K562 (cell line): Measurements from ENCODE around the gene EFHC1. TPM values are rescaled to one million over a fixed set of nuclear protein-coding genes. Genes with fewer than 3 reads are reported as not detected.
A peak's percentile ranks its signal among the peaks of the same experiment; 100 is the strongest.

Experiments
- CBFA2T3 ChIP-seq: fragments of 450-650 bp; IDR thresholded peaks from 2 replicates; pipeline ENCODE4 v1.6.1; 2017
- CHD4 ChIP-seq: fragments of 200-600 bp; sonication (generic); IDR thresholded peaks from 3 replicates; pipeline ENCODE4 v1.6.1; 2012; ENCODE audit warnings: low read depth, mild to moderate bottlenecking, mixed read lengths, low read length, inconsistent platforms; ENCODE audit not compliant: insufficient read depth, insufficient replicate concordance, poor library complexity, severe bottlenecking
- EGR1 ChIP-seq: fragments of 450-650 bp; conservative IDR thresholded peaks from 2 replicates; pipeline ENCODE4 v1.6.1; 2017; ENCODE audit warnings: mild to moderate bottlenecking
- HMG20B ChIP-seq: fragments of 250-450 bp; sonication (Bioruptor Pico); IDR thresholded peaks from 2 replicates; pipeline ENCODE4 v1.5.0; 2021; ENCODE audit warnings: mild to moderate bottlenecking
- MAX ChIP-seq: sonication (generic); formaldehyde crosslinking; IDR thresholded peaks from 2 replicates; pipeline ENCODE4 v1.9.0; 2022; ENCODE audit warnings: mild to moderate bottlenecking, missing genetic modification reagents
- PHB2 ChIP-seq: fragments of 450-650 bp; IDR thresholded peaks from 2 replicates; pipeline ENCODE4 v1.6.1; 2017; ENCODE audit warnings: low read depth
- PHF21A ChIP-seq: fragments of 450-650 bp; IDR thresholded peaks from 2 replicates; pipeline ENCODE4 v1.6.1; 2017; ENCODE audit warnings: low read depth, borderline replicate concordance
- PML ChIP-seq: IDR thresholded peaks from 2 replicates; pipeline ENCODE4 v1.6.1; 2012; ENCODE audit warnings: low read length, inconsistent platforms
- PRPF4 ChIP-seq: fragments of 200-400 bp; formaldehyde crosslinking; IDR thresholded peaks from one replicate; pipeline ENCODE4 v1.6.1; 2017; ENCODE audit warnings: low read length, low read depth, mild to moderate bottlenecking; ENCODE audit not compliant: insufficient read depth, poor library complexity, severe bottlenecking
- RBFOX2 ChIP-seq: fragments of 200-400 bp; formaldehyde crosslinking; IDR thresholded peaks from 2 replicates; pipeline ENCODE4 v1.6.1; 2017; ENCODE audit warnings: low read depth, mild to moderate bottlenecking, low read length, moderate library complexity
- RBM39 ChIP-seq: fragments of 200-400 bp; formaldehyde crosslinking; optimal IDR thresholded peaks from 2 replicates; pipeline ENCODE3; 2018; ENCODE audit warnings: low read depth, low read length
- SUPT5H ChIP-seq: fragments of 450-650 bp; IDR thresholded peaks from 2 replicates; pipeline ENCODE4 v1.6.1; 2016
- TAL1 ChIP-seq: fragments of 450-650 bp; IDR thresholded peaks from 2 replicates; pipeline ENCODE4 v1.6.1; 2016; ENCODE audit warnings: mild to moderate bottlenecking
- TCF7L2 ChIP-seq: fragments of 150-350 bp; IDR thresholded peaks from 2 replicates; pipeline ENCODE4 v1.6.1; 2016; ENCODE audit warnings: low read depth, mild to moderate bottlenecking, low read length, moderate library complexity
- U2AF2 ChIP-seq: fragments of 200-400 bp; formaldehyde crosslinking; optimal IDR thresholded peaks from 2 replicates; pipeline ENCODE3; 2017; ENCODE audit warnings: low read depth, mild to moderate bottlenecking, low read length
- ZNF184 ChIP-seq: sonication (generic); formaldehyde crosslinking; IDR thresholded peaks from 2 replicates; pipeline ENCODE4 v1.5.0; 2020; ENCODE audit warnings: missing genetic modification reagents
- ZNF23 ChIP-seq: fragments of 250-450 bp; sonication (Bioruptor Pico); IDR thresholded peaks from 2 replicates; pipeline ENCODE4 v1.4.0; 2020; ENCODE audit warnings: mild to moderate bottlenecking
- ZNF583 ChIP-seq: fragments of 250-450 bp; sonication (Bioruptor Pico); IDR thresholded peaks from 2 replicates; pipeline ENCODE4 v1.4.0; 2020
- polyA plus RNA-seq, 8 experiments: library from polyadenylated mRNA; depleted of rRNA in 4 of 8; stranded (reverse) in 5 of 8; unstranded in 3 of 8; fragments of >200 nt; fragmentation: Nextera tagmentation in 2 of 8; fragmentation: Illumina TruSeq in 1 of 8; extraction: Ambion mirVana in 2 of 8; extraction: Trizol in 1 of 8; gene quantifications; 2 replicates each; pipeline versions ENCODE4 v1.2.1 to v1.2.3, GENCODE V29; 2011 to 2014; ENCODE audit warnings: inconsistent platforms in 1 of 8, missing spikeins in 1 of 8
- total RNA-seq, 7 experiments: library from RNA; depleted of rRNA in 6 of 7; stranded (reverse); fragments of >200 nt in 6 of 7; fragmentation: Illumina TruSeq in 2 of 7; extraction: Trizol in 2 of 7; gene quantifications; 2 replicates each; pipeline versions ENCODE4 v1.2.1 to v1.2.3, GENCODE V29; 2011 to 2021; ENCODE audit warnings: low replicate concordance in 1 of 7
- TF ChIP-seq, protein P1 (sequence below): fragments of 250-450 bp; sonication (Bioruptor Pico); IDR thresholded peaks from 2 replicates; pipeline ENCODE4 v1.5.1; 2021; ENCODE audit warnings: mild to moderate bottlenecking
- TF ChIP-seq, protein P2 (sequence below): fragments of 450-650 bp; IDR thresholded peaks from 2 replicates; pipeline ENCODE4 v1.6.1; 2016; ENCODE audit warnings: missing biosample characterization, missing genetic modification characterization
- TF ChIP-seq, protein P3 (sequence below): fragments of 450-650 bp; formaldehyde crosslinking; IDR thresholded peaks from 2 replicates; pipeline ENCODE4 v1.4.0; 2020; ENCODE audit warnings: mild to moderate bottlenecking, moderate library complexity
- TF ChIP-seq, protein P4 (sequence below): sonication (generic); formaldehyde crosslinking; IDR thresholded peaks from 2 replicates; pipeline ENCODE4 v1.8.0; 2022; ENCODE audit warnings: mild to moderate bottlenecking, missing genetic modification reagents, borderline replicate concordance

EFHC1 gene
- total and polyA plus RNA-seq, 9 of the 15 experiments (the other 6 are each of a cell fraction or from before 2014, with no cell fraction given), result 9.5 to 31.0 (median 14.9) TPM

DNA sequence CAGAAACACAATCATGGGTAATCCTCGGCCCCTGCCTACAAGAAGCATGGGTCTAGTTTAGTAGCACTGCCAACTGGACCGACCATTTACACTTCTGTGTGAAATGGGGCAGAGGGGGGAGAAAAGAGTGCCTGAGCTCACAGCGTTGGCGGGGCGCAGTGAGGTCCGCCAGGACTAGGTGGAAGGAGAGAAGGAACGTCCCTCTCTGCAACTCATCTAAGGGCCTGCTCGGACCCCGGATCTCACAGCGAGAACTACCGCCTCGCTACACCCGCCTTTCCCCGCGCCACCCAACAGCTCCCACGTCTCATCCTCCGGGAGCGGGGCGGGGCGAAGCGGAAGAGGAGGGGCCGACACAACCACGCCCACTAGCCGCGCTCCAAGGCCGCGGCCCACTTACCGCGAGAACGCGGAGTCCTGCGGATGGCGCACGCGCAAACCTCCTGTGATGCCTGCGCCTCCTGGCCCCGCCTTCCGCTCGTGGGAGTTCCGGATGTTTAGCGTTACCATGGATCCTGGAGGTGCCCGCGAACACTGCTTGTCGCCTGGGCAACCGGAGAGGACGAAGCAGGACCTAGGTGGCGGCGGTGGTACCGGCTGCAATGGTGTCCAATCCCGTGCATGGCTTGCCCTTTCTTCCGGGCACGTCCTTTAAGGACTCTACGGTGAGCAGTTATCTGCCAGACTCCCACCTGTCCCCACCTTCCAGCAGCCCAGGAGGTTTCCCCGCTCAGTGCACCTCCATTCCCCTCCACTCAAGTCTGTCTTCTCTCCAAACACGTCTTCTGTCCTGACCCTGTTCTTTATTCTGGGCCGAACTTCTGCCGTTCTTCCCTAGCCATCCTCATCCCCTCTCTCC, at the start of gene EFHC1 (continued):
- TF ChIP-seq, protein P1, sequence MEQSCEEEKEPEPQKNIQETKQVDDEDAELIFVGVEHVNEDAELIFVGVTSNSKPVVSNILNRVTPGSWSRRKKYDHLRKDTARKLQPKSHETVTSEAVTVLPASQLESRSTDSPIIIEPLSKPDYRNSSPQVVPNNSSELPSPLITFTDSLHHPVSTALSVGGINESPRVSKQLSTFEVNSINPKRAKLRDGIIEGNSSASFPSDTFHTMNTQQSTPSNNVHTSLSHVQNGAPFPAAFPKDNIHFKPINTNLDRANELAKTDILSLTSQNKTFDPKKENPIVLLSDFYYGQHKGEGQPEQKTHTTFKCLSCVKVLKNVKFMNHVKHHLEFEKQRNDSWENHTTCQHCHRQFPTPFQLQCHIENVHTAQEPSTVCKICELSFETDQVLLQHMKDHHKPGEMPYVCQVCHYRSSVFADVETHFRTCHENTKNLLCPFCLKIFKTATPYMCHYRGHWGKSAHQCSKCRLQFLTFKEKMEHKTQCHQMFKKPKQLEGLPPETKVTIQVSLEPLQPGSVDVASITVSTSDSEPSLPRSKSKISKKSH, result no peak
- no peak for TF ChIP-seq U2AF2
- no peak for TF ChIP-seq CBFA2T3
- no peak for TF ChIP-seq RBM39
- TF ChIP-seq SUPT5H, result peak; percentile 91
- TF ChIP-seq, protein P2, sequence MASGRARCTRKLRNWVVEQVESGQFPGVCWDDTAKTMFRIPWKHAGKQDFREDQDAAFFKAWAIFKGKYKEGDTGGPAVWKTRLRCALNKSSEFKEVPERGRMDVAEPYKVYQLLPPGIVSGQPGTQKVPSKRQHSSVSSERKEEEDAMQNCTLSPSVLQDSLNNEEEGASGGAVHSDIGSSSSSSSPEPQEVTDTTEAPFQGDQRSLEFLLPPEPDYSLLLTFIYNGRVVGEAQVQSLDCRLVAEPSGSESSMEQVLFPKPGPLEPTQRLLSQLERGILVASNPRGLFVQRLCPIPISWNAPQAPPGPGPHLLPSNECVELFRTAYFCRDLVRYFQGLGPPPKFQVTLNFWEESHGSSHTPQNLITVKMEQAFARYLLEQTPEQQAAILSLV (tag), result no peak
- peak; percentile 65; the same call in 1 of the 2 replicates for TF ChIP-seq PML
- no peak for TF ChIP-seq ZNF23 (CRISPR knock-in tag)
- TF ChIP-seq PHB2, result no peak; the same call in 1 of the 2 replicates
- TF ChIP-seq, protein P3, sequence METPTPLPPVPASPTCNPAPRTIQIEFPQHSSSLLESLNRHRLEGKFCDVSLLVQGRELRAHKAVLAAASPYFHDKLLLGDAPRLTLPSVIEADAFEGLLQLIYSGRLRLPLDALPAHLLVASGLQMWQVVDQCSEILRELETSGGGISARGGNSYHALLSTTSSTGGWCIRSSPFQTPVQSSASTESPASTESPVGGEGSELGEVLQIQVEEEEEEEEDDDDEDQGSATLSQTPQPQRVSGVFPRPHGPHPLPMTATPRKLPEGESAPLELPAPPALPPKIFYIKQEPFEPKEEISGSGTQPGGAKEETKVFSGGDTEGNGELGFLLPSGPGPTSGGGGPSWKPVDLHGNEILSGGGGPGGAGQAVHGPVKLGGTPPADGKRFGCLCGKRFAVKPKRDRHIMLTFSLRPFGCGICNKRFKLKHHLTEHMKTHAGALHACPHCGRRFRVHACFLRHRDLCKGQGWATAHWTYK (CRISPR knock-in tag), result 0 out of 2 replicates have a peak, but pooled peaks have one; percentile 46
- no peak for TF ChIP-seq TAL1
- TF ChIP-seq ZNF583, result no peak
- TF ChIP-seq, protein P4, sequence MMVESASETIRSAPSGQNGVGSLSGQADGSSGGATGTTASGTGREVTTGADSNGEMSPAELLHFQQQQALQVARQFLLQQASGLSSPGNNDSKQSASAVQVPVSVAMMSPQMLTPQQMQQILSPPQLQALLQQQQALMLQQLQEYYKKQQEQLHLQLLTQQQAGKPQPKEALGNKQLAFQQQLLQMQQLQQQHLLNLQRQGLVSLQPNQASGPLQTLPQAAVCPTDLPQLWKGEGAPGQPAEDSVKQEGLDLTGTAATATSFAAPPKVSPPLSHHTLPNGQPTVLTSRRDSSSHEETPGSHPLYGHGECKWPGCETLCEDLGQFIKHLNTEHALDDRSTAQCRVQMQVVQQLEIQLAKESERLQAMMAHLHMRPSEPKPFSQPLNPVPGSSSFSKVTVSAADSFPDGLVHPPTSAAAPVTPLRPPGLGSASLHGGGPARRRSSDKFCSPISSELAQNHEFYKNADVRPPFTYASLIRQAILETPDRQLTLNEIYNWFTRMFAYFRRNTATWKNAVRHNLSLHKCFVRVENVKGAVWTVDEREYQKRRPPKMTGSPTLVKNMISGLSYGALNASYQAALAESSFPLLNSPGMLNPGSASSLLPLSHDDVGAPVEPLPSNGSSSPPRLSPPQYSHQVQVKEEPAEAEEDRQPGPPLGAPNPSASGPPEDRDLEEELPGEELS (CRISPR knock-in tag), result no peak
- TF ChIP-seq RBFOX2, result peak; percentile 96
- TF ChIP-seq EGR1, result peak; percentile 67
- TF ChIP-seq TCF7L2, result no peak
- no peak for TF ChIP-seq PHF21A
- TF ChIP-seq ZNF184 (CRISPR knock-in tag), result no peak
- TF ChIP-seq MAX (CRISPR knock-in tag), result peak; percentile 38; the same call in 1 of the 2 replicates
- no peak for TF ChIP-seq HMG20B (CRISPR knock-in tag)
- TF ChIP-seq PRPF4, result no peak
- no peak for TF ChIP-seq CHD4
